CD4-positive, alpha-beta T cell treated with Interleukin-17A for 4 hours (primary cell): ENCODE results near the gene PPP1R3E.

Source experiments
- DNase-seq: peaks from one replicate; pipeline ENCODE4 v3.0.0-alpha.2; 2020; ENCODE audit warnings: mixed read lengths

PPP1R3E gene

GRCh38 chr14:23322568-23323517, 20.2 kb upstream of the PPP1R3E start:
- DNase-seq, result no peak

DNA sequence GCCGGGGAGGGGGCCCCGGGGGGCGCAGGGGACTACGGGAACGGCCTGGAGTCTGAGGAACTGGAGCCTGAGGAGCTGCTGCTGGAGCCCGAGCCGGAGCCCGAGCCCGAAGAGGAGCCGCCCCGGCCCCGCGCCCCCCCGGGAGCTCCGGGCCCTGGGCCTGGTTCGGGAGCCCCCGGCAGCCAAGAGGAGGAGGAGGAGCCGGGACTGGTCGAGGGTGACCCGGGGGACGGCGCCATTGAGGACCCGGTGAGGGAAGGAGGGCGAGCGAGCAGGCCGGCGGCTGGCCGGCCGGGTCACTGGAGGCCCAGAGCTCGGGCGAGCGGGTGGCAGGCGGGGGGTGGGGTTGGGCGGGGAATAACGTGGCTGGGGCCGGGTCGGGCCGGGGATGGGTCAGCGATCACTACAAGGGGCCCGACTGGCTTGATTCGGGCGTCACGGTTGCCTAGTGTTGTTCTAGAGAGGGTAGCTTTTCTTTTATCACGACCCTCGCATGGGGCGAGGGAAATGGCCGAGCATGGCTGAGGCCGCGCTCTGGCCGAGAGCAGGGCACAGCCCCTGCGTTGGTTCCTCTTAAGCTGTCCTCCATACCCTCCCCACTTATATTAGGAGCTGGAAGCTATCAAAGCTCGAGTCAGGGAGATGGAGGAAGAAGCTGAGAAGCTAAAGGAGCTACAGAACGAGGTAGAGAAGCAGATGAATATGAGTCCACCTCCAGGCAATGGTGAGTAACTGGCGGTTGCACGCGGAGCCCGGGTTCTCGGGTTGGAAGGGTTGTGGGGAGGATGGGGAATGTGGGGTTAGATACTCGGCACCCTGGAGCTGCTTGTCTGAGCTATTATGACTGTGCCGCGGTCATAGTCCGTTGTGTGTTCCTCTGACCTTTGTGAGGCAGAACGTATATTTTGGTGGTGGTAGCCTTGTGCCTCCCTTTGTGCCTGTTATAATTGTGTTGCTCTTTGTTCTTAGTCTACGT, 19.2 kb upstream of the PPP1R3E start:
- peak; percentile 49 for DNase-seq

- DNase-seq, result peak; percentile 98
These were observed 18.2 kb upstream of the PPP1R3E start, which contains the start of gene PABPN1 for GRCh38 chr14:23320584-23321571. Gene PABPN1 (plus strand): TSS chr14:23321457. CDS start chr14:23321470, 13 bp downstream.

DNA sequence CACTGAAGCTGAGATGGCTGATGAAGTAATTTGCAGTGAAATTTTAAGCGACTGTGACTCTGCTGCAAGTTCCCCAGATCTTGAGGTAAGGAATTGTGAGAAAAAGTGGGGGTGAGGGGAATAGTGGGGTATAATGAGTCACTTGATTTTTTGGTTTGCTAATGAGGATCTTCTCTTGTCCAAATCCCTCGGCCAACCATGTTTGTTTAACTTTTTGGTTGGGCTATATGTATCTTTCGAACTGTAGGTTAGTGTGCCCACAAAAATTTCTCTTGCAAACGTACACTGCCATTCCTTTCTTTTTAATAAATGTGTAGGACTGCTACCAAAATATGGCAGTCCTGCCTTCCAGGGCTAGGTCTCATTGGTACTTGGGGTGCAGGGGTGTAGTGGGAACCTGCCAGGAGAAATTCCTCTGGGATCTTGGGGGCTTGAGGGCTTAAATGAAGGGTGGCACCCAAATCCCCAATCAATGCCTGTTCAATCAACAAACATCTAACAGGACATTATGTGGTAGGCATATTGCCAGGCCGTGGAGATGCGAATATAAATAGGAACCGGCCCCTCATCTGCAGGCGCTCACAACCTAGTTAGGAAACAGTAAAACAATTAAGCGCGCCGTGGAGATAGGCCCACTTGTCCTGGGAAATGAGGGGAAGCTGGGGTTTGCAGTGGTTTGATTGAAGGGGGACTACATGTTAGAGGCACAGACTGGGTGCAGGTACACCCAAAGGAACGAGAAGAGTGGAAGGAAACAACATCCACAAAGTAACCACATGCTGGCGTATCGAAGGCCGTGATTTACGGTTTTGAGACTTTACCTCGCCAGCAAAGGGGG, 17.3 kb upstream of the PPP1R3E start:
- no peak for DNase-seq

GRCh38 chr14:23316300-23316699, 13.6 kb upstream of the PPP1R3E start:
- no peak for DNase-seq

DNA sequence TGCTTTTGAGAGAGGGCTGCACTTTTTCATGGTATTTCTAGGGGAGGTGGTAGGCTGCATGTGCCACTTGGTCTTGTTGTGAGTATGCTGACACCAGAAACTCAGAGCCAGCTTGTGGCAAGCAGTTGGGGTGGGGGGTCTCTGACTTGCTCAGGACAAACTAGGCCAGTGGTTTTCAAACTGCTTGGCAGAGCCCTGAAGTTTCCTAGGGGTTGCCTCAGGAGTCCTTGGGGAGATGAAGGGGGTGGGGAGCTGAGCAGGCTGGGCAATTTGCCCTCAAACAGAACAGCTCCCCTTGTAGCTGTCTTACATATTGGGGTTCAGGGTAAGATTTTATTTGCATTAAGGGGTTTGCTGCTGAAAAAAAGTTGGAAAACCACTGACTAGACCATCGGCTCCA, 7.9 kb upstream of the PPP1R3E start:
- DNase-seq, result no peak

- DNase-seq, result no peak
These were observed 6.2 kb upstream of the PPP1R3E start for GRCh38 chr14:23308721-23309445.

- no peak for DNase-seq
These were observed 5.3 kb upstream of the PPP1R3E start for GRCh38 chr14:23307687-23308644.

DNA sequence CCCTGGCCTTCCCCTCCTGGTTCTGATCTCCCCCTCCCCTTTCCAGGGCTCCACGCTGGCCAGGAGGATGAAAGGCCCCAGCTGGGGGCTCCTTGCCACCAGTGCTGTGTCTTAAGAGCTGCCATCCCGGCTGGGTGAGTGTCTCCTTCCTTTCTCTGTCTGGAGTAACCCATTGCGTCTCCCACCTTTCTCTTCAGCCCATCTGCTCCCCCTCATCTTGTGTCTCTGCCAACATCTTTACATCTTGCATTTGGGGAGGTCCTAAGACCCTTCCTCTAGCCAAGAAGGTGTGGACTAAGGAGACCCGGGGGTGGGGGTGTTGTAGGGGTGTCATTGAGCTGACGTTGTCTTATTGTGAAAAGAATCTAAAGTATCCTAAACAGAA, 4.5 kb upstream of the PPP1R3E start:
- no peak for DNase-seq

DNA sequence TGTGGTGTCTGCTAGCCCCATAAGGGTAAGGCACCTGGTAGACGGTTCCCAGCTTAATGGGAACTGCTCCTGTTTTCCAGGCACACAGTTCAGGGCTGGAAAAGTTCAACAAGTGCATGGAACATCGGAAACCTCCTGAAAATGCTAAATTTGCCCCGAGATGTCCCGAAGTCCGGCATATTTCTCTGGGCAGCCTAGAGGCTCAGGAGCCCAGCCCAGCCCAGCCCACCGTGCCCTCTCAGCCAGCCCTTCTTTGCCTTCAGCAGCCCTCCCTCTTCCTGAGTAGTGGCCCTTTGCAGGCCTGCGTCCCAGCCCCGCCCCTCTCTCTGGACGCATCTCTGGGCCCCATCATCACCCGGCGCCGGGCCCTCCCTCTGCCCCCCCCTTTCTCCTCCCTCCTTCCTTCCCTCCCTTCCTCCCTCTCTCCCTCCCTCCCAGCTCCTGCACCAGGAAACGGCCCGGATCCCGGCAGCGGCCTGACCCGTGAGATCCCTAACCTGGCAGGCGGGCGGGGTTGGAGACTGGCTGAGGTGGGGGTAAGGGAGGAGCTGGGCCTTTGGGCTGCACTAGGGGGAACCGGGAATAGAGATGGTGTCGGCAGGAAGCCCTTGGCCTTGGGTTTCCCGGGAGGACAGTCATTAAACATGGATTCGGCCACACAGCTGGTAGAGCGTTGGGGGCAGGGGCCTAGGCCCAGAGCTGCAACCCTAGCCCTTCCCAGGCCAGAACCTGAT, 3.9 kb upstream of the PPP1R3E start, which contains the start of gene BCL2L2:
BCL2L2 (plus strand) TSS at position 422 of the 734 bp plus-strand sequence. CDS start 935 bp downstream, outside the sequence.
- no peak for DNase-seq

GRCh38 chr14:23301969-23302289, 730 bp downstream of the PPP1R3E start:
- peak; percentile 67 for DNase-seq

GRCh38 chr14:23301288-23301968, 1.2 kb downstream of the PPP1R3E start:
- DNase-seq, result peak; percentile 98

GRCh38 chr14:23300687-23301223, 1.9 kb downstream of the PPP1R3E start:
- peak; percentile 41 for DNase-seq

GRCh38 chr14:23299986-23300686, 2.5 kb downstream of the PPP1R3E start:
- no peak for DNase-seq

- DNase-seq, result no peak
These were observed 3.3 kb downstream of the PPP1R3E start for GRCh38 chr14:23299211-23299957.
